HG03139 (cell line): ENCODE data around the gene MTSS2.
"Not testable (repeated sequence)": the region's sequence is repeated elsewhere in the genome, so short reads cannot be mapped to it uniquely, and the experiment has no call there.

Source experiments
- ATAC-seq: cut with Tn5 transposase; IDR thresholded peaks from one replicate; pipeline ENCODE4 v1.9.1; 2021; ENCODE audit not compliant: unreplicated experiment

Gene MTSS2

DNA sequence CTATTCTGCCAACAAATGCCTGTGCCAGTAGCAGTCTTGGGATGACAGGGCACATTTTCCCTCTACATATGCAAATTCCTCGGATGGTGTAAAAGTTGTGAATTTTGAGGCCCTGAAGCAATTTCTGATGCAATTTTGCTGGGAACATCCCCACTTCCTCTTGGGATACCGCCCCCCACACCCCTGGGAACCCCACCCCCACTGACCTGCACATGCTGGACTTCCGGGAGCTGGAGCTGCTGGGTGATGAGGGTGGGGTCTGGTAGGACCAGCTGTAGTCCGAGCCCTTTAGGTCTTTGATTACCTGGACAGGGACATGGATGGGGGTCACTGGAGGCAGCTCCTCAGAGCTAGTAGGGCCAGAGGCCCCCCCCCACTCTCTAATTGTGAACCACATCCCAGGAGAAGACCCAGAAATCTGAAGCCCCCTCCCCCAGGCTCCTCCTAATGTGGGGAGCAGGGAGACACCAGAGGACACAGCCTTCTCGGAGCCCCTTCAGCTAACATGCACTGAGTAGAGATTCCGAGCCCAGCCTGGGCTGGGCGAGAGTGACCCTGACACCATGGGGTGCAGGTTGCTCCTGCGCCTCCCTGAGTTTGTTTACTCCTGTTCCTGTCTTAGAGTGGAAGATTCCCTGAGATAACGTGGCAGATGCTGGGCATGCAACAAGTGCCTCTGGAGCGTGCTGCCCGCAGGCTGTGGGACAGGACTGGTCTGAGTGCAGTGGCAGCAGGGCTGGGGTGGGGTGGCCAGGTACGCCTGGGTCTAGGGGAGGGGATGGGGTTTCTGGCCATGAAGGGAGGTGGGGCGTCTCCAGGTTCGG is 9.0 kb downstream of the MTSS2 start:
- no peak for ATAC-seq

DNA sequence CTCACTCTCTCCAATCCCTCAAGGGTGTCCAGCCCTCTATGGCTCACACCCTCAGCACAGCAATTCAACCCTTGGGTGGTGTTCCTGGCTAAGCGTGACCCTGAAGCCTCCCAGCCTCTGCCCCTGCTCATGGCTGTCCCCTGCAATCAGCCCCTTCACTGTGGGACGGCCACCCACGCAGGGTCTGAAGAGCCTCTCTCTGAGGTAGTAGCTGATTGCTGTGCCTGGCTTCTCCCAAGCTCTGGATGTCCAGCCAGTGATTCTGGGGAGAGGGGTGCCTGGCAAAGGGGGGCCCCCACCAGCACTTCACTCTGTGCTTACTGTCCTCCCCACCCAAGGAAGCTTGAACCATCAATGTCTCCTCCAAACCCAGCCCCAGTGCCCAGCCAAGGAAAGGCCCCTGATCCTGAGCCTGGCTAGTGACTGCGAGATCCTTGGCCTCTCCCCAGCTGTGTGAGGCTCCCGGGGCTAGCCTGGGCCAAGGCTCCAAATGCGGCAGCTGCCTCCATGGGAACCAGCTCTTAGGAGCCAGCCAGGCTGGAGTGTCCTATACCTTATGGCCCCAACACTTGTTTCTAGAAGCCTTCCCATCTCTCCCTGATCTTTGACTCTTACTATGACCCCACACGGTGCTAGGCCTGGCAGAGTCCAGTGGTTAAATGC is 9.9 kb downstream of the MTSS2 start:
- ATAC-seq: no peak

DNA sequence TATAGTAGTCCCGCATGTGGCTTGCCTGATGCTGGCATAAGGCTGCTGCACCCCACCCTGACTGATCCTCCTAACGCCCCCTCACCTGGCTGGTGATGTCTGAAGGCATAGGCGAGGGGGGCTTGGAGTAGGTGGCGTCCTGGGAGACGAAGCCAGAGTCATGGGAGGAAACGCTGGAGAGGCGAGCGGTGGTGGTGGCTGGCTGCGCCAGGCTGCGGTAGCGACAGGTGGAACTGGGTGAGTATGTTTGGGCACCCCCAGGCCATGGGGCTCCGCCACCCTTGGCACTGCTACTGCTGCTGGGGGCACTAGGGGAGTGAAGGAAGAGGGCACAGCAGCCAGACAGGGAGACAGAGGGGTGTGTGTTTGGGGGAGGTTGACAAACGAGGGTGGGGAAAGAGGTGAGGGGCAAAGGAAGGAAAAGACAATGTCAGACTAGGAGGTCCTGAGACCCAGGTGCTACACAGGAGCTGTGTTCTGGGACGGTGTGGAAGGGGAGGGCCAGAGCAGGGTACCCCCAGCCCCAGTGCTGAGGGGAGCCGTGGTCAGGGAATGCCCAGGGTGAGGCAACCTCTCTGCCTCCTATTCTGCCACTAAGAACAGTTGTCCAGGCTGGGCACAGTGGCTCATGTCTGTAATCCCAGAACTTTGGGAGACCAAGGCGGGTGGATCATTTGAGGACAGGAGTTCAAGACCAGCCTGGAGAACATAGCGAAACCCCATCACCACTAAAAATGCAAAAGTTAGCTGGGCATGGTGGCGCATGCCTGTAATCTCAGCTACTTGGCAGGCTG is 11.4 kb downstream of the MTSS2 start:
- no peak for ATAC-seq

DNA sequence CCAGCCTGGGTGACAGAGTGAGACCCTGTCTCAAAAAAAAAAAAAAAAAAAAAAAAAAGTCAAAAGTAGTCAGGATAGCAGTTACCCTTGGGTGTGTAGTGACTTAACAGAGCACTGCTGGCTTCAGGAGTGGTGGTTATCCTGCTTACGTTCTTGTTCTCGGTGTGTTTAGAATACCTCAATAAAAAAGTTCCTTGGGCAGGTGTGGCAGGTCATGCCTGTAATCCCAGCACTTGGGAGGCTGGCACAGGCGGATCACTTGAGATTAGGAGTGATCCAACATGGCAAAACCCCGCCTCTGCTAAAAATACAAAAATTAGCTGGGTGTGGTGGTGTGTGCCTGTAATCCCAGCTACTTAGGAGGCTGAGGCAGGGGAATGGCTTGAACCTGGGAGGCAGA is 14.9 kb downstream of the MTSS2 start:
- ATAC-seq: not testable (repeated sequence)

DNA sequence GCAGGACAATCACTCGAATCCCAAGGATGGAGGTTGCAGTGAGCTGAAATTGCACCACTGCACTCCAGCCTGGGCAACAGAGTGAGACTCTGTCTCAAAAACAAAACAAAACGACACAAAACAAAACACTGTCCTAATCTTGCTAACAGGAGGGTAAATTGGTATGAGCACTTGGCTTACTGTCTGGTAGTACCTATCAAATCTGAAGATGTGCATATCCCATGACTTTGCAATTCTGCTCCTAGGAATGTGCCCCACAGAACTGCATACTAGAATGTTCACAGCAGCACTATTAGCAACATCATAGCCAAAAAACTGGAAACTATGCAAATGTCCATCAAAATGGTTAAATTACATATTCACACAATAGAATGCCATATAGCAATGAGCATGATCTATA is 15.7 kb downstream of the MTSS2 start:
- no peak for ATAC-seq

DNA sequence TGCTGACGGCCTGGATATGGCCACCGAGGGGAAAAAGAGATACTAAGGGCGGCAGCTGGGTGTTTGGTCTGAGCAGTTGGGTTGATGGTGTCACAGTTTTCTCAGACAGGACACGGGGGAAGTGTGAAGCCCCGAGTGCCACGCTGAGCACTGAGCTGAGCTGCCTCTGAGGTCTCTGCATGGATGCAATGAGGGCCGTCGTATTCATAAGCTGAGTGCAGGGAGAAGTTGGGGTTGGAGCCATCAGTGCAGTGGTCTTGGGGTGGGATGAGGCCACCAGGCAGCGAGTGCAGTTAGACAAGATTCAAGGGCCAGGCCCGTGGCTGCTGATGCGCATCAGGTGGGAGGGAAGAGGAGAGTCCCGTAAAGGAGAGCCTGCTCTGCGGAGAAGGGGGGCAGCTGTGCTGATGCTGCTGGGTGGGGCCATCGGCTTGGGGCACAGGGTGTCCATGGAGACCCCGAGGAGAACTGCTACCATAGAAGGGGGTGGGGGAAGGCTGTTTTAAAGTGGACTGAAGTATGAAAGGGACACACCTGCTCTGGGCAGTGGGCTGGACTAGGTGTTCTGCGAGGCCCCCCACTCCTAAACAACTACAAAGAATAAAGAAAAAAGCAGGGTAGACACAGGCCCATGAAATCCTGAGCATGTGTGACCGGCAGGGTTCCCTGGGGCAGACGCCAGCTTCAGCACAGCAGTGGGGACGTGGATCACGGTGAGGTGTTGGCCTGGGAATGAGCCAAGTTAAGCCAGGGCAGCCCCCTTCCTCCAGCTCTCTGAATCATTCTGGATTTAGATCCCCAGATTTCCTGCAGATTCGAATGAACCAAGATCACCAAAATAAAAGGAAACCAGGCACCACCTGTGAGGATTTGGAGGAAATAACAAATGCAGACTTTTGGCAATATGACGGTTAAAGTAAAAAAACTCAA is 19.8 kb downstream of the MTSS2 start:
- ATAC-seq: no peak

DNA sequence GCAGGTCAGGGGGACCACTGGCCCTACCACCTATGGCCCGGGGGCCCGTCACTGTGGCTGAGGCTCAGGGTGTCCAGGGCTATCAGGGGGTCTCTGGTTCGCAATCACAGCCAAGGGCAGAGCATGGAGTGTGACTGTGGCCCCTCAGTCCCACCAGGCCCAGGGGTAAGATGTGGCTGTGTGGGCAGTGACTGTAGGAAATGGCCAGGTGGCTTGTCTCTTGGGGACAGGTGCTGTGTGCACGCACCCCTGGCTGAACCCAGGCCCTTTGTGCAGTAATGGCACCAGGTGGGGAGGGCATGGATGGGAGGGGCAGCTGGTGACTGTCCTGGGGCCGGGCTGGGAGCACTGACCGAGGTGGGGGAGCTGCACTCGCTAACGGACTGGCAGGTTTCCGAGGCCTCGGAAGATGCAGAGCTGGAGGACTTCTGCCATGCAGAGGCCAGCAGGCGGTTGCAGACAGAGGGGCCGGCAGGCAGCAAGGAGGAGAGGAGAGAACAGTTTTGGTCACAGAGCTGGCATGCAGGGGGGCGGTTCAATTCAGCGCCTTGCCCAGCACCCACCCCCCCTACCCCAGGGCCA is 20.6 kb downstream of the MTSS2 start:
- ATAC-seq: no peak

DNA sequence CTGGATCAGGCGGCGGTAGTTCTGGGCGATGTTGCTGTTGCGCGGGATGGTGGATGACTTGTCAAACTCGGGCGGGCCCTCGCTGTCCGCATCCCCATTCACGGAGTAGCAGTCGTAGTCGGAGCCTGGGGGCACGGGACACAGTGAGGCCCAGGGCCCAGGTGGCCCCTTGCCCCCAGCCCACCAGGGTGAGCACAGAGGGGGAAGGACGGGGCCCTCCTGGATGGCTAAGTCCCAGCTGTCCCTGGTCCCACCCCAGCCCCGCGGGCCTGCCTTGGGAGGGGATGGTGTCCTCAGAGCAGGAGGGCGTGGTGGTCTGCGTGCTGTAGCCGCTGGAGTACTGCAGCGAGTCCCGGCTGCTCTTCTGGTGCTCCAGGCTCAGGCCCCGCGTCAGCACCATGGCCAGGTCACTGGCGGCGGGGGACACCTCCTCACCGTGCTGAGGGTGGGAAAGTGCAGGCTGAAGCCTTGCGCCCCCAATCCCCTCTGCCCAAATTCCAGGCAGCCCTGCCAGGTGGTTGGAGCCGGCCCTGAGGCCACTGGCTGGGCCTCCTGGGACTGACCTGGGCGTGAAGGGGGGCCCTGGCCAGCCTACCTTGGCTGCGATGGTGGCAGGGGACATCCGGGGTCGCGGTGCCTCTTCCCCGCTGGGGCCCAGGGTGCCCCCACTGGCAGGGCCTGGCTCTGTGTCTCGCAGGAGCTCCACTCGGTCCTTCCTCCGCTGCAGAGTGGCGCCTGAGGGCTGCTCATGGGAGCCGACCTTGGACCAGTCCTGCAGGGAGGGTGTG is 21.3 kb downstream of the MTSS2 start:
- ATAC-seq: no peak

DNA sequence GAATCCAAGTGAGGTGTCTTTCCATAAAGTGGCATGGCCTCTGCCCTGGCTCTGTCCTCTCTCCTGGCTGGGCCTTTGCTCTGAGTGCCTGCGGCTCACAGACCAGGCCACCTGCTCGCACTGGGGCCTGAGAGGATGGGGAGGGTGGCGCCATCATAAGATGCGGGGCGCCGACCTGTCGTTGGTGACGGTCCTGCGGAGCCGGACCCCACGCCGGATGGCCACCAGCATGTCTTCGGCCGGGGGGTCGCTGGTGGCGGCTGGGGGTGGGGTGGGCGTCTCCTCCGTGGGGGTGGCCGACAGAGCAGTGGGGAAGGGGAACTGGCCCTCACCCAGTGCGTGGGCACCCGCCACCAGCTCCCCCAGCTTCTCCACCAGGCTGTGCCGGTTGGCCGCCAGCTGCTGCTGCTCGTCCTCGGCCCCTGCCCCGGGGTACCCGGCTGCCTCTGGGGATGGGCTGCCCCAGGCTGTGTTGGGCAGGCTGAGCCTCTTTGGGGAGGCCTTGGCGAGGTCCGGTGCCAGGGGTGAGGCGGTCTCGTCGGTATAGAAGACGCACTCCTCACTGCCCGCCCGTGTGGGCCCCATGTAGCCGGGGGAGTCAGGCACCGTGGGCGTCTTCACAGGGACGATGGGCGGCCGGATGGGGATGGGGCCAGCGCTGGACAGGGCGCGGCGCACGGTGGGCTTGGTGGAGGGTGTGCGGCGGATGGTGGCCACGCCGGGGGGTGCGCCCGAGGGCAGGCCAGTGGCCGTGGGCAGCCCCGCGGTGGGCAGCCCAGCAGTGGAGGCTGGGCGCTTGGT is 22.1 kb downstream of the MTSS2 start:
- ATAC-seq: no peak

DNA sequence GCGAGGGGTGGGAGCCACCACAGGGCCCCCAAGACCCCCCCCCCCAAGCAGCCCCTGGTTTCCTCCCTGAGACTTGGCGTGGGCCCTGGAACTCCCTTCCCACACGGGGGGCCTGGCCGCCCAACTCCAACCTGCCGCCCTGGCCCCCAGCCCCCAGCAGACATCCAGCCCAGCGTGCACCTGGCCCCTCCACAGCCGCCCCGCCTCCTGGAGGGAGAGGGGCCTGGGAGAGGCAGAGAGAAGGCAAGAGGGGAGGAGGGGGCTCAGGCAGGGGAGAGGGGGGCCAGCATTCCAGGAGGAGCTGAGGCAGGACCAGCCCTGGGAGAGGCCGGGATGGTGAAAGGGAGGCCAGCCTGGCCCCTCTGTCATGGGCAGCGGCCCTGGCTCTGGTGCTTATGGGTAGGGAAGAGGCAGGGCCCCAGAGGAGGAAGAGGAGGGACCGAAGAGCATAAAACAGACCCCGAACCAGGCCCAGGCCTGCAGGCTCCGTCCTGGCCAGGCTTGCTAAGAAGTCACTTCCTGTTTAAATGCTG is 22.8 kb downstream of the MTSS2 start:
- ATAC-seq: no peak

DNA sequence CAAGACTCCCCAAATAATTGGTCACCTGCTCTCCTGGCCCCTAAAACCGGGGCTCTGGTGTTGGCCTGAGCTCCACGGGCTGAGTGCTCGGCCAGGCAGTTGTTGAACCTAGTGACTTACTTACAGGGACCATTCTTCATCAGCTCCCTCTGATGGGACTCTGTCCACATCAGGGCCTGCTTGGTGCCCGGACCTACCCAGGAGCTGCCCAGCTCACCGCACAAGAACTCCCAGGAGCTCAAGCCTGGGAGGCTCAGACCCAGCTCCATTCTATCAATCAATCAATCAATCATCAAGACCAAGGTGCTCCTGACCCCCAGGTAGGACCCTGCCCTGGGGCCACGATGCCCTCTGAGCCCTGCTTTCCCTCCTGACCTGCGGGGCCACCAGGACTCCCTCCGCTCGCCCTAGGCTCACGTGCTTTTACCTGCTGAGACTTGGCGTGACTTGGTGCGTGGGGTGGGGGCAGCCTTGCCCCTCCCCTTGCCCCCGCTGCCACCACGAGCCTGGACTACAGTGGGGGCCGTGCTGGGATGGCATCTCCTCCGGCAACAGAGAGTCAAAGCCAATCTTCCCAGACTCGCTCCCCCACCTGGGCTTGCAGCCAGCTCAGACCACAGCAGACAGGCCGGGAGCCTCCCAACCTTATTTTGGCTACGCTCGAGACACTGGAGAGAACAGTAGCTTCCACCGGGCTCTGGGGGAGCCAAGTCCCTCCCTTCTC is 23.8 kb downstream of the MTSS2 start:
- ATAC-seq: no peak

DNA sequence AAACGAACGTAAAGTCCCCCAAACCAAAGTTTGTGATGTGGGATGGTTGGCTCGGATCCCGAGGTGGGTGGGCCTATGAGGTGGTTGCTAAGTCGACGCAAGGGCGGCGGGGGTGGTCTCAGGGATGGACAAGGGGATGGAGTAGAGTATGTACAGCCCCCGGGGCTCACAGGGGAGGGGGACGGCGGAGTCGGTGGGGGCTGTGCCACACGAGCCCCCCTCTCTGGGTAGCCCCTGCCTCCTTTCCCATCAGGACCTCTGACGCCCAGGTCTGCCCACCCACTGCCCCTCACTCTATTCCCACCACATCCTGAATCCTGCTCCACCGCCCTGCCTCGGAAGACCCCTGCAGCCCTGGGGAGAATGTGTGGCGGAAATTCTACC is 24.3 kb downstream of the MTSS2 start:
- no peak for ATAC-seq

DNA sequence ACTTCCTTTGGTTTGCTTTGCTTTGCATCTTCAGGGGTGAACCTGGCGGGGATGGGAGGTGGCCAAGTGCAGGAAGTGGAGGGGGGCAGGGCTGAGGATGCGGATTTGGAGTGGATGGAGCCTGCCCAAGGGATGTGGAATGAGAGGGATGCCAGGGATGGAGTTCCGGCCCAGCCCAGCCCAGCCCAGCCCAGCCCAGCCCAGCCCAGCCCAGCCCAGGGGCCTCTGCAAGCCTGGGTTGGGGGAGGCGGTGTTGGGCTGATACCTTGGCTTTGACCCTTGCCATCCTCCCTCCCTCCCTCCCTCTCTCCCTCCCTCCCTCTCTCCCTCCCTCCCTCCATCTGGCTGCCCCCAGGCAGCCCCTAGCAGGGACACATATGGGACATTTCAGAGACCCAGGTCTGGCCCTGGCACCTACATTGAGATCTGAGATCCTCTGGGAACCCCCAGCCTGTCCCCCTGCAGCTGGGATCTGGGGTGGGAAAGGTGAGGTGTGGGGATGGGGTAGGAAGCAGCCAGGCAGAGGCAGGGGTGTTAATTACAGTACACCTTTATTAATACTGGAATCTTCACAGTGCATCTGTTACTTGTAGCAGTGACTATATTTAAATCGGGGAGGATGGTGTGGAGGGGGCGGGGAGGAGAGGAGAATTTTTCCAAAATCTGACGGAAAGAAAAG is 25.0 kb downstream of the MTSS2 start:
- ATAC-seq: no peak

DNA sequence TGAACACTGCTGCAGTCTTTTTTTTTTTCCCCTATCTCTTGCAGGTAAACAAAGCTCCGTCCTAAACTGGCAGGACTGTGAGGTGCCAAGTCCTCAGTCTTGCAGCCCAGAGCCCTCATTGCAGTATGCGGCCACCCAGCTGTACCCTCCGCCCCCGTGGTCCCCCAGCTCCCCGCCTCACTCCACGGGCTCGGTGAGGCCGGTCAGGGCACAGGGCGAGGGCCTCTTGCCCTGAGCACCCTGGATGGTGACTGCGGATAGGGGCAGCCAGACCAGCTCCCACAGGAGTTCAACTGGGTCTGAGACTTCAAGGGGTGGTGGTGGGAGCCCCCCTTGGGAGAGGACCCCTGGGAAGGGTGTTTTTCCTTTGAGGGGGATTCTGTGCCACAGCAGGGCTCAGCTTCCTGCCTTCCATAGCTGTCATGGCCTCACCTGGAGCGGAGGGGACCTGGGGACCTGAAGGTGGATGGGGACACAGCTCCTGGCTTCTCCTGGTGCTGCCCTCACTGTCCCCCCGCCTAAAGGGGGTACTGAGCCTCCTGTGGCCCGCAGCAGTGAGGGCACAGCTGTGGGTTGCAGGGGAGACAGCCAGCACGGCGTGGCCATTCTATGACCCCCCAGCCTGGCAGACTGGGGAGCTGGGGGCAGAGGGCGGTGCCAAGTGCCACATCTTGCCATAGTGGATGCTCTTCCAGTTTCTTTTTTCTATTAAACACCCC is 25.7 kb downstream of the MTSS2 start:
- ATAC-seq: no peak

DNA sequence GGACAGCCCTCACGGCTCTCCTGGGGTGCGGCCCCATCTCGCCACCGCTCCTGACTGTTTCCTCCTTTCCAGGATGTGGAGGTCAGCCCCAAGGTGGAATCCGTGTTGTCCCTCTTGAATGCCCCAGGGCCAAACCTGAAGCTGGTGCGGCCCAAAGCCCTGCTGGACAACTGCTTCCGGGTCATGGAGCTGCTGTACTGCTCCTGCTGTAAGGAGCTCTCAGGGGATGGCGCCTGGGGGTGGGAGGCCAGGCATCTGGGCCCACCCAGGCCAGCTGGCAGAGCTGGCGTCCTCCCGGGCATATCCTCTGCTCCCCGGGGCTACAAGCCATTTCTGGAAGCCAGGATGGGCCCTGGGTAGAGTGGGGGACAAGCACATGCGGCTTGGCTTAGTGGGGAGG is 26.3 kb downstream of the MTSS2 start:
- no peak for ATAC-seq

DNA sequence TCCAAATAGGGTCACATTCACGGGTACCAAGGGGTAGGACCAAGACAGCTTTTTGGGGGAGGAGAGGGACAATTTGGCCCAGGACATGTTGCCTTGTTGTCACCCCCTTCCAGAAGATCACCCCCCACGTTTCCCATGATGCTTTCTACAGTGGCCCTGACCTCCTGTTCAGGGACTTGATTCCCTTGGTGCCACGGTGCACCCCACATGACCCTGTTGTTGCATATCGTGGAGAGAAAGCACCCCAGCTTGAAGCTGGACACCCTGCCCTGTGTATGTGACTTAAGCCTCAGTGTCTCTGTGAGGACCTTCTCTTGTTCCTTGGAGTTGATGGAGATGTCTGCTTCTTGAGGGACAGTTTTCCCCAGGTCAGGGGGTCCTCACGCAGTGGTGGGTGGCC is 26.9 kb downstream of the MTSS2 start:
- ATAC-seq: no peak

DNA sequence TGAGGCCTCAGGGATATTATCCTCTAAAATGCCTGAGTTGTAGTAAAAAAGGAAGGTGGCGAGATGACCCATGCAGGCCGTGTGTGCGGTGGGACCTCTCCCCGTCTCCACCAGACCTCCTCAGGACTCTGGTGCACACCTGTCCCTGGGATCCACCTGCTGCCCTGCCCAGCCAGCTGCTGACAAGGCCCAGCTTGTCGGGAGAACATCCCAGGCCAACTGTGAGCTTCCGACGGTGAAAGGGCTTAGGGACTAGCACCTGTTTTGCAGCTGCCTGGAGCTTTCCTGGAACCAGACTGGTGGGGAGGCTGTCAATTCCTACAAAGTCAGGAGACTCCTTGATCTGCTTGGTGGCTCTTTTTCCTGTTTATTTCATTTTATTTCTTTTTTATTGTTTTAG is 27.9 kb downstream of the MTSS2 start:
- no peak for ATAC-seq
